Stimulated activated CD8-positive, alpha-beta memory T cell treated with anti-CD3 and anti-CD28 coated beads, Interleukin-7, amount 100 ng/mL, for 48 hours (primary cell): ENCODE data around the gene GTF2IRD1.
"Not testable (repeated sequence)": the region's sequence is repeated elsewhere in the genome, so short reads cannot be mapped to it uniquely, and the experiment has no call there.

Source experiments
- DNase-seq, 2 donors: peaks; one replicate each; pipeline ENCODE4 v3.0.0-alpha.2; 2020; ENCODE audit warnings: low read depth in 1 of 2; ENCODE audit errors: extremely low read depth in 1 of 2

Gene GTF2IRD1

GRCh38 chr7:74511345-74511744 is 57.6 kb downstream of the GTF2IRD1 start:
- no peak for DNase-seq

GRCh38 chr7:74512762-74513161 is 59.1 kb downstream of the GTF2IRD1 start:
- no peak for DNase-seq

GRCh38 chr7:74514131-74514591 is 60.5 kb downstream of the GTF2IRD1 start:
- DNase-seq = no peak

- no peak for DNase-seq
Observed at GRCh38 chr7:74515276-74515675, 61.6 kb downstream of the GTF2IRD1 start.

GRCh38 chr7:74516214-74516613 is 62.5 kb downstream of the GTF2IRD1 start:
- DNase-seq = no peak

GRCh38 chr7:74518041-74518440 is 64.3 kb downstream of the GTF2IRD1 start:
- DNase-seq = no peak

- no peak for DNase-seq
Observed at GRCh38 chr7:74518654-74519053, 64.9 kb downstream of the GTF2IRD1 start.

GRCh38 chr7:74519395-74519794 is 65.7 kb downstream of the GTF2IRD1 start:
- no peak for DNase-seq

- DNase-seq = no peak
Observed at GRCh38 chr7:74521855-74522254, 68.1 kb downstream of the GTF2IRD1 start.

GRCh38 chr7:74522281-74522905 is 68.7 kb downstream of the GTF2IRD1 start:
- DNase-seq = no peak

GRCh38 chr7:74523015-74523414 is 69.3 kb downstream of the GTF2IRD1 start:
- DNase-seq = no peak

- DNase-seq = no peak
Observed at GRCh38 chr7:74525140-74525539, 71.4 kb downstream of the GTF2IRD1 start.

- no peak for DNase-seq
Observed at GRCh38 chr7:74525881-74526280, 72.2 kb downstream of the GTF2IRD1 start.

- no peak for DNase-seq
Observed at GRCh38 chr7:74526780-74527179, 73.1 kb downstream of the GTF2IRD1 start.

GRCh38 chr7:74527842-74528241 is 74.1 kb downstream of the GTF2IRD1 start:
- no peak for DNase-seq

- DNase-seq = not testable (repeated sequence)
Observed at GRCh38 chr7:74528773-74529172, 75.1 kb downstream of the GTF2IRD1 start.

GRCh38 chr7:74535951-74536356 is 82.2 kb downstream of the GTF2IRD1 start:
- DNase-seq = no peak

GRCh38 chr7:74541937-74542336 is 88.2 kb downstream of the GTF2IRD1 start:
- DNase-seq = not testable (repeated sequence)

GRCh38 chr7:74542558-74543117 is 88.9 kb downstream of the GTF2IRD1 start:
- no peak for DNase-seq

- DNase-seq = peak in 1 of 2 donors; percentile 11
Observed at GRCh38 chr7:74544706-74545469, 91.2 kb downstream of the GTF2IRD1 start.

GRCh38 chr7:74545921-74546320 is 92.2 kb downstream of the GTF2IRD1 start:
- DNase-seq = no peak

GRCh38 chr7:74553596-74554012 is 99.9 kb downstream of the GTF2IRD1 start:
- DNase-seq = not testable (repeated sequence)
